HL-60 (cell line): ENCODE results near the gene ST6GALNAC3.

Experiments
- DNase-seq, 2 experiments: peaks; one replicate each; pipeline ENCODE4 v3.0.0-alpha.2; 2010 to 2020; ENCODE audit warnings: low read depth in 1 of 2, low spot score in 1 of 2
- H3K27ac ChIP-seq: fragments of 250-450 bp; sonication (Bioruptor Pico); replicated peaks from 2 replicates; pipeline ENCODE4 v1.5.1; 2020; ENCODE audit warnings: mild to moderate bottlenecking, moderate library complexity
- H3K27me3 ChIP-seq: fragments of 250-450 bp; sonication (Bioruptor Pico); 2 replicates; pipeline ENCODE4 v1.5.1; 2021; ENCODE audit warnings: mild to moderate bottlenecking, moderate library complexity; ENCODE audit not compliant: insufficient read depth, poor library complexity, severe bottlenecking
- H3K4me3 ChIP-seq: replicated peaks from 2 replicates; pipeline ENCODE4 v1.5.1; 2011; ENCODE audit warnings: mild to moderate bottlenecking, control low read depth, low read length; ENCODE audit not compliant: insufficient read depth
- GABPA ChIP-seq: IDR thresholded peaks from 2 replicates; pipeline ENCODE4 v1.6.1; 2012; ENCODE audit warnings: low read depth
- POLR2AphosphoS5 ChIP-seq: IDR thresholded peaks from 2 replicates; pipeline ENCODE4 v1.6.1; 2012; ENCODE audit warnings: low read depth
- REST ChIP-seq: IDR thresholded peaks from 2 replicates; pipeline ENCODE4 v1.6.1; 2012; ENCODE audit warnings: low read depth; ENCODE audit not compliant: insufficient replicate concordance
- SPI1 ChIP-seq: IDR thresholded peaks from 2 replicates; pipeline ENCODE4 v1.6.1; 2012; ENCODE audit warnings: low read depth, mild to moderate bottlenecking, borderline replicate concordance
- TF ChIP-seq, protein P1 (sequence below): IDR thresholded peaks from one replicate; pipeline ENCODE4 v1.5.1; 2011; ENCODE audit warnings: low read length, control low read depth, inconsistent platforms; ENCODE audit not compliant: insufficient read depth

Gene ST6GALNAC3

GRCh38 chr1:76543495-76543894, 468.9 kb downstream of the ST6GALNAC3 start:
- Histone ChIP-seq H3K4me3 (no peak overlapping the region), H3K27ac (no peak overlapping the region), H3K27me3 (no peaks in the 10 kb centered on the region)
- no peak for DNase-seq
- TF ChIP-seq, protein P1, sequence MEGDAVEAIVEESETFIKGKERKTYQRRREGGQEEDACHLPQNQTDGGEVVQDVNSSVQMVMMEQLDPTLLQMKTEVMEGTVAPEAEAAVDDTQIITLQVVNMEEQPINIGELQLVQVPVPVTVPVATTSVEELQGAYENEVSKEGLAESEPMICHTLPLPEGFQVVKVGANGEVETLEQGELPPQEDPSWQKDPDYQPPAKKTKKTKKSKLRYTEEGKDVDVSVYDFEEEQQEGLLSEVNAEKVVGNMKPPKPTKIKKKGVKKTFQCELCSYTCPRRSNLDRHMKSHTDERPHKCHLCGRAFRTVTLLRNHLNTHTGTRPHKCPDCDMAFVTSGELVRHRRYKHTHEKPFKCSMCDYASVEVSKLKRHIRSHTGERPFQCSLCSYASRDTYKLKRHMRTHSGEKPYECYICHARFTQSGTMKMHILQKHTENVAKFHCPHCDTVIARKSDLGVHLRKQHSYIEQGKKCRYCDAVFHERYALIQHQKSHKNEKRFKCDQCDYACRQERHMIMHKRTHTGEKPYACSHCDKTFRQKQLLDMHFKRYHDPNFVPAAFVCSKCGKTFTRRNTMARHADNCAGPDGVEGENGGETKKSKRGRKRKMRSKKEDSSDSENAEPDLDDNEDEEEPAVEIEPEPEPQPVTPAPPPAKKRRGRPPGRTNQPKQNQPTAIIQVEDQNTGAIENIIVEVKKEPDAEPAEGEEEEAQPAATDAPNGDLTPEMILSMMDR = no peak
- TF ChIP-seq REST (no peak), SPI1 (no peak), POLR2AphosphoS5 (no peak), GABPA (no peak)

- Histone ChIP-seq H3K27me3 (no peaks in the 10 kb centered on the region), H3K4me3 (no peak overlapping the region), H3K27ac (no peak overlapping the region)
- TF ChIP-seq POLR2AphosphoS5 = no peak
- no peak for DNase-seq
These were observed 471.9 kb downstream of the ST6GALNAC3 start for GRCh38 chr1:76546354-76546933.

GRCh38 chr1:76547916-76548315, 473.4 kb downstream of the ST6GALNAC3 start:
- no peak overlapping the region for H3K27ac ChIP-seq
- no peak for DNase-seq
- TF ChIP-seq, protein P1 = no peak
- TF ChIP-seq GABPA (no peak), REST (no peak), POLR2AphosphoS5 (no peak), SPI1 (no peak)
- H3K4me3 ChIP-seq = no peak overlapping the region
- H3K27me3 ChIP-seq = no peaks in the 10 kb centered on the region

- no peak for TF ChIP-seq SPI1
- TF ChIP-seq, protein P1 = no peak
- no peak for TF ChIP-seq POLR2AphosphoS5
- no peak for TF ChIP-seq REST
- TF ChIP-seq GABPA = no peak
- H3K27ac ChIP-seq = no peak overlapping the region
- no peaks in the 10 kb centered on the region for H3K27me3 ChIP-seq
- DNase-seq = no peak
- H3K4me3 ChIP-seq = no peak overlapping the region
These were observed 474.1 kb downstream of the ST6GALNAC3 start for GRCh38 chr1:76548513-76549100.
